ENCODE results near the gene LIX1L. TPM values are rescaled to one million over a fixed set of nuclear protein-coding genes. Genes with fewer than 3 reads are reported as not detected.

LIX1L gene
- total and polyA plus RNA-seq, 2 donors (not counting 1 experiment from before 2014, with no cell fraction given), result 14.4 to 31.7 TPM

GRCh38 chr1:145967288-145967687, 9.5 kb upstream of the LIX1L start:
- H3K4me3 Mint-ChIP-seq, result no peak overlapping the region

More at GRCh38 chr1:145967288-145967687, 9.5 kb upstream of the LIX1L start:
- TF ChIP-seq CTCF (IDR thresholded peaks at IDR 0.05), result no peak
- no peak for TF ChIP-seq EZH2 (IDR thresholded peaks at IDR 0.05; ENCODE audit: borderline replicate concordance, insufficient read depth, low read depth, low read length, poor library complexity, severe bottlenecking)
- Mint-ChIP-seq H3K27me3 (no peaks in the 10 kb centered on the region), H3K9me3 (ENCODE audit: insufficient read depth) (no peaks in the 10 kb centered on the region), H3K27ac (no peak overlapping the region), H3K4me1 (peaks cover 37% of the 10 kb centered on the region)
- no peak overlapping the region for H2AFZ ChIP-seq (ENCODE audit: insufficient read depth, low read depth, low read length, poor library complexity, severe bottlenecking)
- H3K9ac ChIP-seq (ENCODE audit: low read length), result no peak overlapping the region
- H3K9me3 ChIP-seq (ENCODE audit: control extremely low read depth in 1 of 3, control insufficient read depth in 2 of 3, insufficient read depth in 1 of 3, low read length in 2 of 3), result peaks cover 0 to 7% (median 6%) of the 10 kb centered on the region in 3 donors
- no peak overlapping the region for H3K4me2 ChIP-seq (replicated peaks; ENCODE audit: low read depth, low read length, poor library complexity, severe bottlenecking)
- POLR2A ChIA-PET, result interaction anchor here (1.1 kb wide), 1 partner anchor 122 kb away, joined by 3 read pairs; the partner anchor contains the start of gene NUDT17
- H3K27ac ChIP-seq (ENCODE audit: low read length in 2 of 2), result no peak overlapping the region
- peaks cover 0 to 2% of the 10 kb centered on the region in 2 experiments for H3K36me3 ChIP-seq (replicated peaks in 1 of 2; ENCODE audit: control extremely low read depth in 1 of 2, control insufficient read depth in 1 of 2, extremely low read depth in 1 of 2, insufficient read depth in 2 of 2, low read length in 1 of 2)
- intact Hi-C loops (cut with micrococcal nuclease), result no loop called here
- no peak overlapping the region for H3K4me3 ChIP-seq (ENCODE audit: control extremely low read depth in 1 of 5, extremely low read depth in 1 of 5, insufficient read depth in 1 of 5, low read depth in 2 of 5, low read length in 4 of 5)
- 100% methylated on average over 1 of the region's 2 CpGs for WGBS (ENCODE audit: insufficient coverage)
- H3K79me2 ChIP-seq (ENCODE audit: control insufficient read depth, insufficient read depth, low read length), result peaks cover 82% of the 10 kb centered on the region
- DNase-seq (no peak), ATAC-seq (ENCODE audit: low read depth) (no peak)
- CTCF ChIA-PET, result interaction anchor here (0.7 to 5.6 kb wide), 6 partner anchors 9 to 1276 kb away, joined by 3 to 82 read pairs (median 4); partner anchors contain the start of genes LIX1L and RBM8A
- H3K4me1 ChIP-seq (ENCODE audit: control insufficient read depth in 2 of 2, insufficient read depth in 2 of 2, low read length in 2 of 2), result peaks cover 22 to 23% of the 10 kb centered on the region in 2 donors
- no peaks in the 10 kb centered on the region for H3K27me3 ChIP-seq (replicated peaks in 1 of 4; ENCODE audit: control extremely low read depth in 1 of 4, control insufficient read depth in 3 of 4, insufficient read depth in 4 of 4, low read length in 3 of 4)
- no peaks in the 10 kb centered on the region for H4K20me1 ChIP-seq (ENCODE audit: control insufficient read depth, insufficient read depth, low read length, poor library complexity, severe bottlenecking)
